Measurements from ENCODE around the gene TRIP10.
"Not testable (repeated sequence)": the region's sequence is repeated elsewhere in the genome, so short reads cannot be mapped to it uniquely, and the experiment has no call there.

TRIP10 gene

GRCh38 chr19:6768236-6768785 lies 28.8 kb downstream of the TRIP10 start:
- no peak overlapping the region for H3K4me3 ChIP-seq (ENCODE audit: insufficient read depth, low read depth, low read length, poor library complexity, severe bottlenecking)
- peaks cover 36% of the 10 kb centered on the region for H3K4me1 ChIP-seq (ENCODE audit: control insufficient read depth, insufficient read depth, low read length, poor library complexity, severe bottlenecking)
- peaks cover 3% of the 10 kb centered on the region for H3K36me3 ChIP-seq (ENCODE audit: control insufficient read depth, insufficient read depth, low read length)
- peak in 1 of 3 donors; percentile 23 for DNase-seq
- H3K27me3 ChIP-seq (replicated peaks; ENCODE audit: control insufficient read depth, insufficient read depth, low read length, poor library complexity, severe bottlenecking), result no peaks in the 10 kb centered on the region
- no peaks in the 10 kb centered on the region for H3K9me3 ChIP-seq (ENCODE audit: control insufficient read depth, low read length)
- H3K27ac ChIP-seq (ENCODE audit: insufficient read depth, low read length, poor library complexity, severe bottlenecking), result peak overlapping the region; percentile 93

DNA sequence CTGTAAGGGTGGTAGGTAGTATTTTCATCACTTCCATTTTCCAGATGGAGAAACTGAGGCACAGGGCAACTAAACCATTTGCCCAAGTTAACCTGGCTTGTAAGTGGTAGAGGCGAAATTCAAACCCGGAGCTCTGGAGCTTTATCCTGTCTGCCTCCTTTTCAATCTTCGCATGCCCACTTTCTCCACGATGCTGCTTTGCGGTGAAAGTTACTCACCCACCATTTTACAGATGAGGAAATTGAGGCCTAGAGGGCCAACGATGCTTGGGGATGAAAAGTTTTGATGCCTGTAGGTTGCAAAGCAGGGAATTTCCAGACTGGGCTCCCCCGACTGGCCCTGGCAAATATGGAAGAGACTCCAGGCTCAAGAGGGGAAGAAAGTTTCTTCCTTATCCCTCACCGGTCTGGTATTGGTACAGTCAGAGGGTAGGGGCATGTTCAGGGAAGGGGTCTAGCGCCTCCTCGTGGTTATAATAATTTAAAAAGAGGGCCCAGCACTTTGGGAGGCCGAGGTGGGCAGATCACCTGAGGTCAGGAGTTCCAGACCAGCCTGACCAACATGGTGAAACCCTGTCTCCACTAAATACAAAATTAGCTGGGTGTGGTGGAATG lies 29.6 kb downstream of the TRIP10 start:
- Histone ChIP-seq H3K27me3 (replicated peaks; ENCODE audit: control insufficient read depth, insufficient read depth, low read length, poor library complexity, severe bottlenecking) (no peaks in the 10 kb centered on the region), H3K36me3 (ENCODE audit: control insufficient read depth, insufficient read depth, low read length) (no peaks in the 10 kb centered on the region), H3K9me3 (ENCODE audit: control insufficient read depth, low read length) (no peaks in the 10 kb centered on the region), H3K4me1 (ENCODE audit: control insufficient read depth, insufficient read depth, low read length, poor library complexity, severe bottlenecking) (peaks cover 37% of the 10 kb centered on the region), H3K4me3 (ENCODE audit: insufficient read depth, low read depth, low read length, poor library complexity, severe bottlenecking) (no peak overlapping the region), H3K27ac (ENCODE audit: insufficient read depth, low read length, poor library complexity, severe bottlenecking) (peak overlapping the region; percentile 93)
- DNase-seq, result no peak

DNA sequence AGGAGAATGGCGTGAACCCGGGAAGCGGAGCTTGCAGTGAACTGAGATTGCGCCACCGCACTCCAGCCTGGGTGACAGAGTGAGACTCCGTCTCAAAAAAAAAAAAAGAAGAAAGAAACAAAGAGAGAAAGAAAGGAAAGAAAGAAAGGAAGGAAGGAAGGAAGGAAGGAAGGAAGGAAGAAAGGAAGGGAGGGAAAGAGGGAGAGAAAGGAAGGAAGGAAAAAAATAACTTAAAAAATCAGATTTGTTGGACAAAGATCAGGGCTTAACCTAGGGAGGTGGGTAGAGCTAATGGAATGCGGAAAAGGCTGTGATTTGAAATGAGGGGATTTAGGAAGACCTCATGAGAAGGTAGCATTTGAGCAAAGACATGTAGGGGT lies 32.2 kb downstream of the TRIP10 start:
- DNase-seq; H3K9me3 ChIP-seq (ENCODE audit: control insufficient read depth, low read length); H3K27me3 ChIP-seq (replicated peaks; ENCODE audit: control insufficient read depth, insufficient read depth, low read length, poor library complexity, severe bottlenecking); H3K4me3 ChIP-seq (ENCODE audit: insufficient read depth, low read depth, low read length, poor library complexity, severe bottlenecking): not testable (repeated sequence)
- Histone ChIP-seq H3K27ac (ENCODE audit: insufficient read depth, low read length, poor library complexity, severe bottlenecking) (peak overlapping the region; percentile 85), H3K36me3 (ENCODE audit: control insufficient read depth, insufficient read depth, low read length) (peaks cover 12% of the 10 kb centered on the region), H3K4me1 (ENCODE audit: control insufficient read depth, insufficient read depth, low read length, poor library complexity, severe bottlenecking) (peaks cover 26% of the 10 kb centered on the region)

GRCh38 chr19:6772028-6772865 lies 32.8 kb downstream of the TRIP10 start, which contains the start of gene VAV1:
Gene VAV1, plus strand, starts transcription at chr19:6772708. Its CDS starts 100 bp downstream, at chr19:6772808.
- no peaks in the 10 kb centered on the region for H3K9me3 ChIP-seq (ENCODE audit: control insufficient read depth, low read length)
- H3K27me3 ChIP-seq (replicated peaks; ENCODE audit: control insufficient read depth, insufficient read depth, low read length, poor library complexity, severe bottlenecking), result no peaks in the 10 kb centered on the region
- peak within 1 kb of the TSS; percentile 85 for H3K27ac ChIP-seq (ENCODE audit: insufficient read depth, low read length, poor library complexity, severe bottlenecking)
- H3K4me3 ChIP-seq (ENCODE audit: insufficient read depth, low read depth, low read length, poor library complexity, severe bottlenecking), result peak within 1 kb of the TSS; percentile 90
- peaks cover 17% of the 10 kb centered on the region for H3K36me3 ChIP-seq (ENCODE audit: control insufficient read depth, insufficient read depth, low read length)
- peaks cover 20% of the 10 kb centered on the region for H3K4me1 ChIP-seq (ENCODE audit: control insufficient read depth, insufficient read depth, low read length, poor library complexity, severe bottlenecking)
- DNase-seq, result peak; percentile 74 to 76 (median 75)

GRCh38 chr19:6772866-6773322 lies 33.4 kb downstream of the TRIP10 start:
- Histone ChIP-seq H3K4me1 (ENCODE audit: control insufficient read depth, insufficient read depth, low read length, poor library complexity, severe bottlenecking) (peaks cover 19% of the 10 kb centered on the region), H3K4me3 (ENCODE audit: insufficient read depth, low read depth, low read length, poor library complexity, severe bottlenecking) (peak overlapping the region; percentile 90), H3K36me3 (ENCODE audit: control insufficient read depth, insufficient read depth, low read length) (peaks cover 23% of the 10 kb centered on the region), H3K27ac (ENCODE audit: insufficient read depth, low read length, poor library complexity, severe bottlenecking) (peak overlapping the region; percentile 85), H3K9me3 (ENCODE audit: control insufficient read depth, low read length) (no peaks in the 10 kb centered on the region), H3K27me3 (replicated peaks; ENCODE audit: control insufficient read depth, insufficient read depth, low read length, poor library complexity, severe bottlenecking) (no peaks in the 10 kb centered on the region)
- DNase-seq, result no peak

DNA sequence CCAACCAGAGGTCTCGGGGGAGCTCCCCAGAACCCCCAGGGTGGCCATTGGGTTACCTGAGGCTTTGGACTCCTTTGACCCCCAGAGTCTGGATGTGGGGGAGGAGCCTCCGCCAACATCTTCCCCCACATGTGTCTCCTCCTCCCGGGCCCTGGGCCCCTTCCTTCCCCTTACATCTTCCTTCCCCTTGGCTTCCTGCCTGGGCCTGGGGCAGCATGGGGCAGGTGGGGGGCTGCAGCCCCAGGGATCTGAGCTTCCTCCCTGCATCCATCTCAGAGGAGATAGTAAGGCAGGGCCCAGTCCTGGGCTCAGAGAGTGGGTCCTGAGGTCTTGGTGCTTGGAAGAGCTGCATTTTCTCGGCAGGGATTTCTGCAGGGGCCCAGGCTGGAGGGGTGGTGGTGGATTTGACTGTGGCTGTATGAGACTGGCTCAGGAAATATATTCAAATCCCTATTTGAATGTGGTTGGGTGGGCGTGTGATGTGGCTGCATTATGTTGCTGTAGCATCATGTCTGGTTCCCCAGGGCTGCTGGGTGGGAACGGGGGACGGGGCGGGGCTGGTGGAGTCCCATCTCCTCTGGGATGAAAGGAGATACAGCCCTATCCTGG lies 33.9 kb downstream of the TRIP10 start:
- peaks cover 14% of the 10 kb centered on the region for H3K4me1 ChIP-seq (ENCODE audit: control insufficient read depth, insufficient read depth, low read length, poor library complexity, severe bottlenecking)
- peak overlapping the region; percentile 90 for H3K4me3 ChIP-seq (ENCODE audit: insufficient read depth, low read depth, low read length, poor library complexity, severe bottlenecking)
- peak in 2 of 3 donors; percentile 25 to 28 for DNase-seq
- H3K36me3 ChIP-seq (ENCODE audit: control insufficient read depth, insufficient read depth, low read length), result peaks cover 23% of the 10 kb centered on the region
- H3K9me3 ChIP-seq (ENCODE audit: control insufficient read depth, low read length), result no peaks in the 10 kb centered on the region
- H3K27me3 ChIP-seq (replicated peaks; ENCODE audit: control insufficient read depth, insufficient read depth, low read length, poor library complexity, severe bottlenecking), result no peaks in the 10 kb centered on the region
- H3K27ac ChIP-seq (ENCODE audit: insufficient read depth, low read length, poor library complexity, severe bottlenecking), result peak overlapping the region; percentile 85

- Histone ChIP-seq H3K9me3 (ENCODE audit: control insufficient read depth, low read length) (no peaks in the 10 kb centered on the region), H3K36me3 (ENCODE audit: control insufficient read depth, insufficient read depth, low read length) (peaks cover 23% of the 10 kb centered on the region), H3K4me3 (ENCODE audit: insufficient read depth, low read depth, low read length, poor library complexity, severe bottlenecking) (no peak overlapping the region), H3K4me1 (ENCODE audit: control insufficient read depth, insufficient read depth, low read length, poor library complexity, severe bottlenecking) (peaks cover 14% of the 10 kb centered on the region), H3K27ac (ENCODE audit: insufficient read depth, low read length, poor library complexity, severe bottlenecking) (no peak overlapping the region), H3K27me3 (replicated peaks; ENCODE audit: control insufficient read depth, insufficient read depth, low read length, poor library complexity, severe bottlenecking) (no peaks in the 10 kb centered on the region)
- no peak for DNase-seq
Measured at GRCh38 chr19:6774821-6775707, 35.6 kb downstream of the TRIP10 start.

DNA sequence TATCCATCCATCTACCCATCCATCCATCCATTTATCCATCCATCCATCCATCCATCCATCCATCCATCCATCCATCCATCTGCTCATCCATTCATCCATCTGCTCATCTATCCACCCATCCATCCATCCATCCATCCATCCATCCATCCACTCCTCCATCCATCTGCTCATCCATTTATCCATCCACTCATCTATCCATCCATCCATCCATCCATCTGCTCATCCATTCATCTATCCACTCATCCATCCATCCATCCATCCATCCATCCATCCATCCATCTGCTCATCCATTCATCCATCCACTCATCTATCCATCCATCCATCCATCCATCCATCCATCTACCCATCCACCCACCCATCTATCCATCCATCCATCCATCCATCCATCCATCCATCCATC lies 36.6 kb downstream of the TRIP10 start:
- peaks cover 23% of the 10 kb centered on the region for H3K36me3 ChIP-seq (ENCODE audit: control insufficient read depth, insufficient read depth, low read length)
- H3K4me3 ChIP-seq (ENCODE audit: insufficient read depth, low read depth, low read length, poor library complexity, severe bottlenecking); H3K27me3 ChIP-seq (replicated peaks; ENCODE audit: control insufficient read depth, insufficient read depth, low read length, poor library complexity, severe bottlenecking); H3K9me3 ChIP-seq (ENCODE audit: control insufficient read depth, low read length); H3K27ac ChIP-seq (ENCODE audit: insufficient read depth, low read length, poor library complexity, severe bottlenecking); DNase-seq: not testable (repeated sequence)
- peaks cover 14% of the 10 kb centered on the region for H3K4me1 ChIP-seq (ENCODE audit: control insufficient read depth, insufficient read depth, low read length, poor library complexity, severe bottlenecking)

GRCh38 chr19:6776999-6777398 lies 37.5 kb downstream of the TRIP10 start:
- Histone ChIP-seq H3K4me1 (ENCODE audit: control insufficient read depth, insufficient read depth, low read length, poor library complexity, severe bottlenecking) (peaks cover 14% of the 10 kb centered on the region), H3K4me3 (ENCODE audit: insufficient read depth, low read depth, low read length, poor library complexity, severe bottlenecking) (no peak overlapping the region), H3K36me3 (ENCODE audit: control insufficient read depth, insufficient read depth, low read length) (peaks cover 23% of the 10 kb centered on the region), H3K27me3 (replicated peaks; ENCODE audit: control insufficient read depth, insufficient read depth, low read length, poor library complexity, severe bottlenecking) (no peaks in the 10 kb centered on the region), H3K9me3 (ENCODE audit: control insufficient read depth, low read length) (no peaks in the 10 kb centered on the region), H3K27ac (ENCODE audit: insufficient read depth, low read length, poor library complexity, severe bottlenecking) (no peak overlapping the region)
- no peak for DNase-seq
